GM12878 (cell line): Measurements from ENCODE around the gene TLX1. TPM values are rescaled to one million over a fixed set of nuclear protein-coding genes. Genes with fewer than 3 reads are reported as not detected.

Experiments used
- ATAC-seq: fragments of 200-7000 bp; cut with Tn5 transposase; 3 replicates; pipeline ENCODE4 v1.9.1; 2020; ENCODE audit warnings: mild to moderate bottlenecking, moderate library complexity
- BruUV-seq: library from RNA; stranded (reverse); fragments of 400-500 nt; replicated peaks from 2 replicates; lab custom pipeline; 2021; lab: Mats Ljungman, UMichigan
- CTCF ChIA-PET: fragments of 300-600 bp; sonication (Branson Sonifier 250); formaldehyde crosslinking; extraction: SDS; loops from one replicate; lab custom pipeline; 2021; ENCODE audit warnings: inconsistent platforms; lab: Yijun Ruan, JAX
- POLR2A ChIA-PET: fragments of 350-600 bp; formaldehyde crosslinking; extraction: SDS; loops from one replicate; lab custom pipeline; 2021; ENCODE audit warnings: inconsistent platforms; lab: Charles Lee
- RAD21 ChIA-PET: fragments of 300-600 bp; sonication (Branson Sonifier 250); formaldehyde crosslinking; loops from one replicate; lab custom pipeline; 2023; ENCODE audit warnings: antibody characterized with exemption; ENCODE audit not compliant: unreplicated experiment; lab: Charles Lee
- SMC1A ChIA-PET: fragments of 300-600 bp; sonication (Branson Sonifier 250); formaldehyde crosslinking; loops from one replicate; lab custom pipeline; 2023; ENCODE audit not compliant: unreplicated experiment, uncharacterized antibody; lab: Charles Lee
- DNase-seq: peaks from one replicate; pipeline ENCODE4 v3.0.0-alpha.2; 2011; ENCODE audit warnings: low read depth, low spot score
- FAIRE-seq: peaks from 3 replicates; lab custom pipeline; 2011; peaks lifted over from hg19 to GRCh38; lab: Jason Lieb, UNC
- H2AFZ ChIP-seq: 2 replicates; pipeline ENCODE4 v1.6.0; 2011; ENCODE audit warnings: low read depth, low read length, control low read depth; ENCODE audit not compliant: control insufficient read depth
- H3K27ac ChIP-seq: 2 replicates; pipeline ENCODE4 v1.5.1; 2011; ENCODE audit warnings: control low read depth; ENCODE audit not compliant: control insufficient read depth, insufficient read depth
- H3K27me3 ChIP-seq, 2 experiments: replicated peaks in 1 of 2; 2 replicates each; pipeline versions ENCODE4 v1.6.0 to v1.6.1; 2011; ENCODE audit warnings: low read length in 1 of 2; ENCODE audit not compliant: control insufficient read depth in 2 of 2, insufficient read depth in 2 of 2
- H3K36me3 ChIP-seq, 2 experiments: 2 replicates each; pipeline ENCODE4 v1.5.1; 2011; ENCODE audit warnings: low read length in 1 of 2; ENCODE audit not compliant: control insufficient read depth in 2 of 2, insufficient read depth in 2 of 2
- H3K4me1 ChIP-seq: 2 replicates; pipeline ENCODE4 v1.6.1; 2011; ENCODE audit warnings: mild to moderate bottlenecking, low read length, moderate library complexity, mixed read lengths; ENCODE audit not compliant: control insufficient read depth, insufficient read depth
- H3K4me2 ChIP-seq: 2 replicates; pipeline ENCODE4 v1.6.0; 2011; ENCODE audit warnings: control low read depth; ENCODE audit not compliant: control insufficient read depth, insufficient read depth
- H3K4me3 ChIP-seq: fragments of 200-600 bp; sonication (generic); 2 replicates; pipeline ENCODE4 v1.5.1; 2016
- H3K79me2 ChIP-seq: 2 replicates; pipeline ENCODE4 v1.6.0; 2011; ENCODE audit warnings: low read length; ENCODE audit not compliant: control insufficient read depth, insufficient read depth
- H3K9ac ChIP-seq: 2 replicates; pipeline ENCODE4 v1.8.0; 2011; ENCODE audit warnings: low read length, control low read depth, mixed read lengths; ENCODE audit not compliant: control insufficient read depth, insufficient read depth
- H3K9me3 ChIP-seq: replicated peaks from 3 replicates; pipeline ENCODE4 v1.5.1; 2011; ENCODE audit warnings: mild to moderate bottlenecking, low read length; ENCODE audit not compliant: control insufficient read depth, insufficient read depth
- H4K20me1 ChIP-seq: 2 replicates; pipeline ENCODE4 v1.6.0; 2011; ENCODE audit not compliant: control insufficient read depth, insufficient read depth
- CBFB ChIP-seq: IDR thresholded peaks from 2 replicates; pipeline ENCODE4 v1.6.1; 2016; ENCODE audit warnings: antibody characterized with exemption, low read depth
- CBX5 ChIP-seq: sonication (generic); IDR thresholded peaks from 2 replicates; pipeline ENCODE4 v1.6.1; 2016; ENCODE audit warnings: low read depth, moderate library complexity, mild to moderate bottlenecking, inconsistent platforms
- EP300 ChIP-seq, 2 experiments: fragments of 150-350 bp in 1 of 2; IDR thresholded peaks; 2 replicates each; pipeline ENCODE4 v1.6.1; 2011 to 2012; ENCODE audit warnings: low read depth in 2 of 2, low read length in 2 of 2, borderline replicate concordance in 1 of 2, improper control_type of control experiment in 1 of 2, inconsistent platforms in 1 of 2; ENCODE audit not compliant: control insufficient read depth in 1 of 2
- FOXK2 ChIP-seq: fragments of 450-650 bp; IDR thresholded peaks from 2 replicates; pipeline ENCODE4 v1.6.1; 2017; ENCODE audit warnings: mild to moderate bottlenecking, moderate library complexity
- HDGF ChIP-seq: fragments of 450-650 bp; IDR thresholded peaks from 2 replicates; pipeline ENCODE4 v1.6.1; 2016; ENCODE audit warnings: antibody characterized with exemption
- IRF4 ChIP-seq: IDR thresholded peaks from 2 replicates; pipeline ENCODE4 v1.6.1; 2011; ENCODE audit warnings: low read depth, low read length
- KLF5 ChIP-seq: fragments of 450-650 bp; IDR thresholded peaks from 2 replicates; pipeline ENCODE4 v1.6.1; 2014; ENCODE audit warnings: mild to moderate bottlenecking; ENCODE audit not compliant: partially characterized antibody
- NR2F1 ChIP-seq: fragments of 450-650 bp; conservative IDR thresholded peaks from 2 replicates; pipeline ENCODE4 v1.6.1; 2017; ENCODE audit warnings: mild to moderate bottlenecking
- RB1 ChIP-seq: fragments of 450-650 bp; formaldehyde crosslinking; IDR thresholded peaks from 2 replicates; pipeline ENCODE4 v1.6.1; 2017; ENCODE audit warnings: mild to moderate bottlenecking, borderline replicate concordance
- SPI1 ChIP-seq: IDR thresholded peaks from 2 replicates; pipeline ENCODE4 v1.6.1; 2011; ENCODE audit warnings: low read depth, mild to moderate bottlenecking, low read length, moderate library complexity, borderline replicate concordance; ENCODE audit not compliant: insufficient read depth
- SUZ12 ChIP-seq: fragments of 200-600 bp; sonication (generic); IDR thresholded peaks from one replicate; pipeline ENCODE4 v1.6.1; 2018; ENCODE audit warnings: antibody characterized with exemption, mild to moderate bottlenecking; ENCODE audit not compliant: unreplicated experiment
- TCF12 ChIP-seq: IDR thresholded peaks from 2 replicates; pipeline ENCODE4 v1.6.1; 2011; ENCODE audit warnings: low read depth, mild to moderate bottlenecking, low read length
- WGBS: methylation state at CpG from one replicate; pipeline ENCODE4 v1.1.6; 2016; ENCODE audit warnings: low lambda C conversion rate; ENCODE audit not compliant: insufficient replicate concordance, insufficient coverage; ENCODE audit errors: missing lambda C conversion rate; 5-methylcytosine and 5-hydroxymethylcytosine counted together
- in situ Hi-C: fragments of 300-500 bp; cut with MboI; formaldehyde crosslinking; loops from 9 replicates; pipeline ENCODE4 v1.14.3; 2018; ENCODE audit warnings: mixed read lengths
- intact Hi-C: fragments of 100-400 bp; cut with micrococcal nuclease; formaldehyde crosslinking; loops from one replicate; pipeline ENCODE4 v1.14.2; 2022; ENCODE audit not compliant: unreplicated experiment
- polyA plus RNA-seq, 11 experiments: library from polyadenylated mRNA; depleted of rRNA in 4 of 11; unstranded in 6 of 11; stranded (reverse) in 5 of 11; fragments of >200 nt; fragmentation: Nextera tagmentation in 4 of 11; fragmentation: Illumina TruSeq in 1 of 11; extraction: Ambion mirVana in 4 of 11; extraction: Trizol in 1 of 11; gene quantifications; 1 replicate in 1 of 11; 2 replicates in 10 of 11; pipeline versions ENCODE4 v1.2.1 to v1.2.3, GENCODE V29; 2011 to 2016; ENCODE audit warnings: inconsistent platforms in 2 of 11, missing spikeins in 2 of 11, low read depth in 1 of 11
- total RNA-seq, 4 experiments: library from RNA; depleted of rRNA in 3 of 4; stranded (reverse); fragments of >200 nt in 3 of 4; fragmentation: Illumina TruSeq in 1 of 4; extraction: Trizol in 1 of 4; gene quantifications; 2 replicates each; pipeline versions ENCODE4 v1.2.1 to v1.2.3, GENCODE V29; 2013 to 2021

TLX1 gene
- total and polyA plus RNA-seq, 10 of the 15 experiments (the other 5 are each of a cell fraction or from before 2014, with no cell fraction given) = not detected

- intact Hi-C loops = no loop called here
- no TSS peak for BruUV-seq
- H4K20me1 ChIP-seq = peaks cover 2% of the 10 kb centered on the region; the same call in 1 of the 2 replicates
- TF ChIP-seq FOXK2 (no peak), TCF12 (no peak), IRF4 (no peak), CBFB (no peak), RB1 (no peak), NR2F1 (no peak), SPI1 (no peak), CBX5 (no peak), EP300 (IDR thresholded peaks at IDR 0.05; ENCODE audit: borderline replicate concordance in 1 of 2, control insufficient read depth in 1 of 2, low read depth in 2 of 2, low read length in 2 of 2) (no peak), SUZ12 (no peak), KLF5 (no peak), HDGF (no peak)
- TF ChIP-seq, all 136 proteins: peak for 0
- H3K36me3 ChIP-seq = no peaks in the 10 kb centered on the region
- peaks cover 35 to 50% of the 10 kb centered on the region in 2 experiments for H3K27me3 ChIP-seq
- POLR2A ChIA-PET = interaction anchor here (0.7 kb wide), 1 partner anchor 31 kb away, joined by 3 read pairs; no protein-coding TSS in a partner anchor
- H3K27ac ChIP-seq = no peak overlapping the region
- in situ Hi-C loops = no loop called here
- SMC1A ChIA-PET = no interaction called here
- FAIRE-seq = no peak
- no peaks in the 10 kb centered on the region for H3K4me1 ChIP-seq
- no peak for DNase-seq
- H3K9me3 ChIP-seq = no peaks in the 10 kb centered on the region
- ATAC-seq = no peak
- no peak overlapping the region for H3K4me3 ChIP-seq
- H3K79me2 ChIP-seq = no peaks in the 10 kb centered on the region
- H3K4me2 ChIP-seq = no peak overlapping the region
- no peak overlapping the region for H2AFZ ChIP-seq
- CTCF ChIA-PET = interaction anchor here (1.6 kb wide), 1 partner anchor 9 kb away, joined by 4 read pairs; no protein-coding TSS in a partner anchor
- RAD21 ChIA-PET = no interaction called here
- 25% methylated on average over 21 of the region's 24 CpGs for WGBS
- no peak overlapping the region for H3K9ac ChIP-seq
Observed at GRCh38 chr10:101132636-101133473, 1.8 kb downstream of the TLX1 start.
